Head of caudate nucleus (tissue), 42 donors: Measurements from ENCODE around the gene MTUS2.

Experiments
- DNase-seq, 42 donors: peaks; one replicate each; pipeline versions ENCODE4 v3.0.0 to v3.0.0-alpha.2; 2020 to 2021; ENCODE audit warnings: mixed read lengths in 7 of 42
- intact Hi-C: fragments of 100-400 bp; cut with DNase I; formaldehyde crosslinking; loops from one replicate; pipeline ENCODE4 v1.15.0; 2022

Gene MTUS2

GRCh38 chr13:29081697-29082440 lies 261.7 kb downstream of the MTUS2 start:
- no peak for DNase-seq
- intact Hi-C loops = no loop called here

- no peak for DNase-seq
- intact Hi-C loops = no loop called here
These were observed 279.8 kb downstream of the MTUS2 start for GRCh38 chr13:29099781-29100406.

- no peak for DNase-seq
- intact Hi-C loops = no loop called here
These were observed 280.6 kb downstream of the MTUS2 start for GRCh38 chr13:29100758-29101157.

- intact Hi-C loops = no loop called here
- DNase-seq = no peak
These were observed 281.3 kb downstream of the MTUS2 start for GRCh38 chr13:29101409-29101808.

GRCh38 chr13:29101905-29102304 lies 281.8 kb downstream of the MTUS2 start:
- no peak for DNase-seq
- intact Hi-C loops = no loop called here

GRCh38 chr13:29103065-29103800 lies 283.1 kb downstream of the MTUS2 start:
- intact Hi-C loops = no loop called here

GRCh38 chr13:29104461-29104860 lies 284.3 kb downstream of the MTUS2 start:
- intact Hi-C loops = no loop called here
- DNase-seq = no peak

More at GRCh38 chr13:29103065-29103800, 283.1 kb downstream of the MTUS2 start:
- DNase-seq = no peak

- DNase-seq = no peak
- intact Hi-C loops = no loop called here
These were observed 285.6 kb downstream of the MTUS2 start for GRCh38 chr13:29105779-29106178.

- no peak for DNase-seq
- intact Hi-C loops = no loop called here
These were observed 286.5 kb downstream of the MTUS2 start for GRCh38 chr13:29106651-29107050.

- no peak for DNase-seq
- intact Hi-C loops = no loop called here
These were observed 288.1 kb downstream of the MTUS2 start for GRCh38 chr13:29108068-29108786.

GRCh38 chr13:29109987-29110386 lies 289.8 kb downstream of the MTUS2 start:
- DNase-seq = no peak
- intact Hi-C loops = no loop called here

GRCh38 chr13:29111446-29111845 lies 291.3 kb downstream of the MTUS2 start:
- intact Hi-C loops = no loop called here
- no peak for DNase-seq

GRCh38 chr13:29115842-29116241 lies 295.7 kb downstream of the MTUS2 start:
- intact Hi-C loops = no loop called here
- no peak for DNase-seq

- intact Hi-C loops = no loop called here
- DNase-seq = no peak
These were observed 297.5 kb downstream of the MTUS2 start for GRCh38 chr13:29117663-29118062.

- intact Hi-C loops = no loop called here
- DNase-seq = peak in 5 of 42 donors; percentile 16 to 49 (median 33)
These were observed 298.3 kb downstream of the MTUS2 start for GRCh38 chr13:29118471-29118870.

GRCh38 chr13:29125191-29125933 lies 305.2 kb downstream of the MTUS2 start:
- no peak for DNase-seq
- intact Hi-C loops = no loop called here

- intact Hi-C loops = no loop called here
- no peak for DNase-seq
These were observed 305.8 kb downstream of the MTUS2 start for GRCh38 chr13:29125934-29126424.

- intact Hi-C loops = no loop called here
These were observed 309.5 kb downstream of the MTUS2 start for GRCh38 chr13:29129616-29130015.

GRCh38 chr13:29131159-29131558 lies 311.0 kb downstream of the MTUS2 start:
- DNase-seq = no peak
- intact Hi-C loops = no loop called here

More at GRCh38 chr13:29129616-29130015, 309.5 kb downstream of the MTUS2 start:
- no peak for DNase-seq
